Activated CD4-positive, CD25-positive, alpha-beta regulatory T cell treated with anti-CD3 and anti-CD28 coated beads, Interleukin-2, amount 50 U/mL, for 24 hours (primary cell): ENCODE measurements around the gene PLCH1.

Experiments used
- ATAC-seq, 2 donors: fragments of 150-1000 bp; cut with Tn5 transposase; one replicate each; pipeline ENCODE4 v1.10.0; 2021; ENCODE audit warnings: mild to moderate bottlenecking in 1 of 2, moderate library complexity in 1 of 2

PLCH1 gene

DNA sequence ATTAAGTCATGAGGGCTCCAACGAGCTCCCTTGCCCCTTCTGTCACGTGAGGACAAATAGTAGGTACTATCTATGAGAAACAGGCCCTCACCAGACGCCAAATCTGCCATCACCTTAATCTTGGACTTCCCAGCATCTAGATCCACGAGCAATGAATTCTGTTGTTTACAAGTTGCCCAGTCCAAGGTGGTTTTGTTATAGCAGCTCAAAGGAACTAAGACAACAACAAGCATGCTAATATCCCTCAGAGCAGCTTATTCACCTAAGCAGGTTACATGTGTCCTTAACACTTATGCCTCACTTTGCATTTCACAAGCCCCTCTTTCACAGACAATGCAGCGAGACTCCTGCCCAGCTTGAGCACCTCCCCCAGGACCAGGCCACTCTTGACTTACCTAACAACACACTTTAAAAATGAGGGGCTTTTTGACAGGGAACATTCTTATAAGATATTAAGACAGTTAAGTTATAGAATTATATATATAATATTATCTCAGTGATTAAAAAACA lies 219.5 kb downstream of the PLCH1 start:
- ATAC-seq: no peak

DNA sequence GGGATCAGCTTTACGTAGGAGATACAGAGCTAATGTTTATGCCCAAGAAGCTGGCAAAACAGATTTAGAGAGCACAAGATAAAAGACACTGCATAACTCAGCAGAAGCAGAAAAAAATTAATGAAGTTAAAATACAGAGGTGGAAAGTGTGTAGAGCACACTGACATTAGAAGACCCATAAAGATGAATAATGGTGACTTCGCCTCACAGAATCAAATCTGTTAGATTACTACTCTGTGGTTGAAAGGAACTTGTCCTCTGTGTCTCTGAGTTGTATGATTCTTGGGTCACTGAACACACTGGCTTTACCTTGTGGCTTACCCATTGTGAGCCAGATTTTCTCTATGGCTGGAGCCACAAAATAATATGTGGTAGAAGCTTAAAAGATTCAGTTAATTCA lies 224.4 kb downstream of the PLCH1 start:
- no peak for ATAC-seq

DNA sequence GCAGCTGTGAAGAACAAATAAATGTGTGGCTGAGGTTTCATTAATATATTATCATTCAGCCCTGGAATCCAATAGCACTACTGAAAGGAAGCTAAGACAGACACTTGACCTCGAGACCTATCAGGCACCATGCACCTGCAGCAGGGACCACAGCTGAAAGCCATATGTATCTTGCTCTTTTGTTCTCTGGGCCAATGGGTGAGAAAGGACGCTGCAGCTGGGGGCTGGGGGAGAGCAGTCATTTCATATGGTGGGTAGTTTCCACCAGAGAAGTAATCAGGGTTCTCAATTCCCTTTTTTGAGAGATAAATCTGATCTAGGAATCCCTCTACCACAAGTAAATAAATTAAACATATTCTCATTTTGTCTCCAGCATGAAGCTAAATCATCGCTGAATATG lies 225.8 kb downstream of the PLCH1 start:
- ATAC-seq: no peak

DNA sequence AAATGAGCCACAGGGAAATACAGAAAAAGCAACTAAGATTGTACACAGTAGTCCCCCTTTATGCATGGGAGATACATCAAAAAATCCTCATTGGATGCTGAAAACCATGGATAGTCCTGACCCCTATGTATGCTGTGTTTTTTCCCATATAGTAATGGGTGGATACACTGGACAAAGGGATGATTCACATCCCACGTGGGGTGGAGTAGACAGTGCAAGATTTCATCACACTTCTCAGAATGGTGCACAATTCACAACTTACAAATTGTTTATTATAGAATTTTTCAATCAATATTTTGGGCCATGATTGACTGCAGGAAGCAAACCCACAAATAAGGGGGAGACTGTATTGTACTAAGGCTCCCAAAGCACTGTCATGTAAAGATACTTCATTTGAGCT lies 227.0 kb downstream of the PLCH1 start:
- ATAC-seq: no peak

DNA sequence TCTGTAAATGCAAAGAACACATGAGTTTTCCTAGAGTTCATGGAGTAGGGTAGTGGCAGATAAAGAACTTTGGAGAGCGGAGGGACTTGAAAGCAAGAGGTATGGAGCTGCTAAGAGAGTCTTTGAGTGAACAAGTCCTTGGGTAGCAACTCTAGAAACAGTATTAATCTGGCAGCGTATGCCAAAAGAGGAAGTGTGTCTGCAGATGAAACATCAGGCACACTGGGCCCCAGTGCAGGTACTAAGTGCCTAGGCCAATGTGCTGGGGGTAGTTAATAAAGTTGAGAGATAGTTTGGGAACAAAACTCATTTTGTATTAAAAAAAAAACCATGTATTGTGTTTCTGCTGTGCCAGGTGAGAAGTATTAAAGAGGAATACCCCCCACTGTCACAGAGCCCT lies 228.4 kb downstream of the PLCH1 start:
- ATAC-seq: no peak

DNA sequence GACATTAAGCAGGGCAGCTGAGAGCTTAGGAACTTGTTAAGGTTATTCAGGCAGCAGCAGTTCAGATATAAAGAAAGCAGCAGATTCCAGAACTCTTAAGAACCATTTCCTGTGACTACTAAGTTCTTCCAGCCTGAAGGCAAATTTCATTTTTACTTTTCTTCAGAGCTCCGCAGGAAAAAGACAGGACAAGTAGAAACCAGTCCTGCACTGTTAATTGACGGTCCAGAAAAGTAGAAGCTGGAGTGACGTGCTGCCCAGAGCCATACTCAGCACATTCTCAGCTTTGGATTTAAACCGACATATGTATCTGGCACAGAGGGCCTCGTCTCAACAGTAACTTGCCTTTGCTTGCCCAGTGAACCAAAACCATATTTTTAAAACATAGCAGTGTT lies 232.0 kb downstream of the PLCH1 start:
- no peak for ATAC-seq

DNA sequence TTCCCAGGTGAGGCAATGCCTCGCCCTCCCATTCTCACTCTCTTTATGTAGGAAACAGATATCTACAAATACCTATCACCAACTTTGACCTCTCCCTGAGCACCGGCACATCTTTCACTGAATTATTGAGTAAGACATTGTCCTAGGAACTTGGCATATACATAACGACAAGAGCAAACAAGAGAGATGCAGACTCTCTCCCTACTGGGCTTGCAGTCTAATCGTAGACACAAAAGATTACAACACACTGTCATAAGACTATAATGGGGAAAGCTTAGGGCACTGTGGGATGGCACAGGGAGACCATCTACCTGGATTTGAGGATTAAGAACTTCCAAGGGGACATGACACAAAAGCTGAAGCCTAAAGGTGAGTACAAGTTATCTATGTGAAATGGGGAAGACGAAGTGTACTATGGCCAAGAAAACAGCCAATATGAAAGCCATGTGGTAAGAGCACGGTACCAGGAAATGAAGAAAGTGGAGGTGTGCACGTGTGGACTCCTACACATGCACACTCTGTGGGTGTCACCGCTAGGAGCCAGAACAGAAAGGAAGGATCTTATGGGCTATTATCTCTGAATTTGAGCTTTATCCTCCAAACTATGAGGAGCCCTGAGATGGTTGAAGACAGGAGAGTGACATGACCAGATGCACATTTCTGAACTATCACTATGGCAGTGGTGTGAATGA lies 232.6 kb downstream of the PLCH1 start:
- ATAC-seq: no peak

DNA sequence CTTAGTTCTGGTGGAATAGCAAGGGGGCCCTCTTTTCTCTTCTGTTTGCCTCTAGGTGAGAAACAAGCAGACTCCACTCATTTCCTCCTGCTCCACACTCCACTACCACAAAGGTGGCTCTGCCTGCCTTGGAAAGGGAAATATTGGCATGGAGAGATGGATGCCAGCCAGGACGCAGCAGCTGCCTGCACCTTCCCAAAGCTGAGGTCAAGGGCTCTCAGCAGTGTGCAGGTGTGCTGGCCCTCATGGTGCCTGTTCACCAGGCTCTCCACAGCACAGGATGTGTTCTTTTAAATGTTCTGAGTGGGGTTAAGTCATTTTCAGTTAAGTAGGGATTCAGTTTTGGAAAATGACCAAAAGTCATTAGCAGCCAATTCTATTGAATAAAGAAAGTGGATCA lies 240.2 kb downstream of the PLCH1 start:
- no peak for ATAC-seq

DNA sequence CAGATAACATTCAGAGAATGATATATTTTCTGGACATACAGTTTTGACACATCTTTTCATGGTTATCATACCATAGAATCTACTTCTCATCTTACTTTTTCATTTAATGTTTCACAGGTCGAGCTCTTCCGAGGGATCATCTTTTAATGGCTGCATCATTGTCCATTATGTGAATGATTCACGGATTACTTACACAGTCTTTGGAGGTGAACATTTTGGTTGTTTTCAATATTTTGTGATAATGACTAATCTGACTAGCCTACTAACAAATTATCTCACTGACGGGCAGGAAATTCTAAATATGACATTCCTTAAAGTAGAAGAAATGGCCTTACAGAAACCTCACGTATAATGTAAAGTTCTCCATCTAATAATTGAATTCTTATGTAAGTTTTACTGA lies 242.2 kb downstream of the PLCH1 start:
- ATAC-seq: no peak

DNA sequence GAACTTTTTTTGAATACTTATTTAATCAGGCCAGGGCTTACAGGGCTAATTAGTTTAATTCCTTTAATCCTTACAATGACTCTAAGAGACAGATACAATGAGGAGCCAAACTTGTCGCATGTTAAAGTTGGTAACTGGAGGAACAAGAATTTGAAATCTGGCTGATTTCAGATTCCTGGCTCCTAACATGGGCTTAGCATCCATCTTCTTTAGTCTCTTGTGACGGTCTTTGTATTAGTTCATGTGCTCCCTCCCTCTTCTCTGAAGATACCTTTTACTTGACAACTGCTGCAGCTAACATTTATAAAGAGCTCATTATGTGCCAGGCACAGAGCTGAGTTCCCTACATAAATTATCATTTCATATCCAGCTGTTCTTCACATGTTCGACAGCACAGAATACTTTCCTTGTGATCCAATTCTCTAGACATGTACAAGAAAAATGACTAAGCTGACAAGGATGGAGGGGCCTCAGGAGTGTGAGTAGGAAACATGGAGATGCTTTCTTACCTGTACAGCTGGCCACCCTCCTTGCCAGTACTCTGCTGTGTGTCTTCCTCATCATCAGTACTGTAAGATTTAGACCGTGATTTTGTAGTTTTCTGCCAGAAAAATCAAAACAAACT lies 244.6 kb downstream of the PLCH1 start:
- no peak for ATAC-seq

DNA sequence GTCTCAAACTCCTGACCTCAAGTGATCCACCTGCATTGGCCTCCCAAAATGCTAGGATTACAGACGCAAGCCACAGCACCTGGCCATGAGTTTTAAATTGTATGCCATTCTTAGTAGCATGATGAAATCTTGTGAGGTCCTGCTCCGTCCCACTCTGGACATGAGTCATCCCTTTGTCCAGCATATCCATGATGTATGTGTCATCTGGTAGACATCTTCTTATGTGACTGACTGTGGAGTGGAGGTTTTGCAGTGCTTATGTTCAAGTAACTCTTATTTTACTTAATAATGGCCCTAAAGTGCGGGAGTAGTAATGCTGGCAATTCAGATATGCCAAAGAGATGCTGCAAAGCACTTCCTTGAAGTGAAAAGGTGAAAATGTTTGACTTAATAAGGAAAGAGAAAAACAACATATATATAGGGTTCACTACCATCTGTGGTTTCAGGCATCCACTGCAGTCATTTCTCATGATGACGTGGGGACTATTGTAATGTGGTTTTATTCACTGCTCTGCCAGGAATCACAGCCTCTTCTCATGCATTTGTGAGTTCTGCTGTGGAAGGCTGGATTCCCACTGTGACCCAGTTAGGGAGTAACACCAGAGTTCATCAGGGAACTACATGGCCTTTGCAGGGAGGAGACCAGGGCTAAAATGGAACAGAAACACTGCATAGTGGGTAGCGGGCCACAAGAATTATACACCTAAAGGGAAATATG lies 246.8 kb downstream of the PLCH1 start:
- no peak for ATAC-seq

DNA sequence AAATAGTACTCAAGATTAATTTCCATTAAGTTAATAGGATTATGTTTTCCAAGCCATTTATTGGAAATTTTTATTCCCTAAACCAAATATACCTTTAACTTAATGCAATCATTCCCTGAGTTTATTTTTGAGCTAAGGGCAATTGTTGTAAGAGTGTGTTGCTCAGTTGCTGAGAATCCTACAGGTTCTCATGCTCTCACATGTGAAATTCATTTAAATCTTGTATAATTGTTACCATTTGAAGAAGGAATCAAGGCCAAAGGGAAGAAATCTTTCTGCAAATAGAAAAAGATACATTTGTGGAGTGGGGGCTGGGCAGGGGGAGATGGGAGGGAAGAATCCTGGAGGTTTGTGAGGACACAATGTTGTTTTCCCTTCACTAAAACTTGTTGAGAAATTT lies 248.7 kb downstream of the PLCH1 start:
- no peak for ATAC-seq

DNA sequence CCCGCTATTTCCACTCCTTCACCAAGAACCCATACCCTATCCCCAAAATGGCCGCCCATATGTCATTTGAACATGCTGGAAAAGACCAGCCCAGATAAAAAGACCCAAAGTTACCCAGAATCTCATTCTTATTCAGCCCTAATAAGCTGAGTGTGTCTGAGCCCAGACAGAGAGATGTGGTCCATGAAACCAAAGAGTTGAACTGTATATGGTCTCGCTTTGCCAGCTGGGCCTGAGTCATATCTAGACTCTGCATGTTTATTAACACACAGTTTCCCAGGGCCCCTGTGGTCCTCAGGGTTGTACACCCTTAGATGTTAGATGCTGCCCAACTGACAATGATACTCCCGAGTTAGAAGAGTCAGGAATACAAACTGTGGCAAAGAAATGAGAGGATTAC lies 249.5 kb downstream of the PLCH1 start:
- ATAC-seq: peak in 1 of 2 donors; percentile 43

DNA sequence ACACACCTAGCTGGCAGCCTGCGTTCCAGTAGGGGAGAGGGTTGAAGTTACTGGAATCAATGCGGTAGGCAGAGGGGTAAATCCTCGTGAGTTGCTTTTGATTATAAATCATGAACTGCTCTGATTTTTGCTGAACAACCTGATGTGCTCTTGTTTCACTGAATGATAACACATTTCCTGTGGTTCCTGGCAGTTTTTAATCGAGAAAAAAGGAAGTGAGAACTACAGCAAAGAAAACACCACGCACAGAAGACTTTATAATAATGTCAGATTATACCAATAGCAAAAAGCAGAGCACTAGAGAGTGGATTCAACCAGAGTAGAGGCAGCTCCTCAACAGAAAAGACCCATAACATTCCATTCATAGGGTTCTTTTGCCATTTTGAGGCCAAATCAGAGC lies 250.5 kb downstream of the PLCH1 start:
- ATAC-seq: no peak

DNA sequence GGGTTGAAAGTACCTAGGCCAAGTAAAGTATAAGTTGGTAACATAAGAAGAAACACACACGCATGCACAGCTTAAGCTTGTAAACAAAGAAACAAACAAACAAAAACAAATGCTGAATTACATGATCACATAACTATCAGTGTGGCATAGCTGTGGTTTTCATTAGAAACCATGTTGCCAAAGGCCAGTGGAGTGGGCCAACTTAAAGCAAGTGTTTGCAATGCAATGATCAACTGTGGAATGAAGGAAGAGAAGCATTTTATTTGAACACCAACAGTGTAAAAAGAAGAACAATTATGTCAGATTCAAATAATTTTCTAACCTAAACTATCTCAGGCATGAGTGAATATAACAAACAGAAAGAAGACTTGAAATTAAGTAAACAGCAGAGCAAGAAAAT lies 252.0 kb downstream of the PLCH1 start:
- no peak for ATAC-seq

DNA sequence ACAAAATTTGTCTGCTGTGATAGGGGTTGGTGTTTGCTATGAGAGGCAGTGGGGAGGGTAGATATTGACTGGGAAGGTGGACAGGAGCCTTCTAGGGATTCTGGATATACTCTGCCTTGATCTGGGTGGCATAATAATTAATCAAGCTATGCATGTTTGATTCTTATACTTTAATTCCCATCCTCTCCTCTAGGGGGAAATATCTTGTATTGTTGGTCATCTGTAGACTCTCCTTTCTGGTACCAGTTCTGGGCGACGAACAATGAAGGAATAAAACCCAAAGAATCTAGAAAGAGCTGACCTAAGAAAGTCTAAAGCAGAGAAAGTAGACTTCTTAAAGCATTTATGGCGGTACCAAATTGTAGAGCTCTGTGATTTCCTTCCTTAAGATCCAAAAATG lies 253.2 kb downstream of the PLCH1 start:
- no peak for ATAC-seq

DNA sequence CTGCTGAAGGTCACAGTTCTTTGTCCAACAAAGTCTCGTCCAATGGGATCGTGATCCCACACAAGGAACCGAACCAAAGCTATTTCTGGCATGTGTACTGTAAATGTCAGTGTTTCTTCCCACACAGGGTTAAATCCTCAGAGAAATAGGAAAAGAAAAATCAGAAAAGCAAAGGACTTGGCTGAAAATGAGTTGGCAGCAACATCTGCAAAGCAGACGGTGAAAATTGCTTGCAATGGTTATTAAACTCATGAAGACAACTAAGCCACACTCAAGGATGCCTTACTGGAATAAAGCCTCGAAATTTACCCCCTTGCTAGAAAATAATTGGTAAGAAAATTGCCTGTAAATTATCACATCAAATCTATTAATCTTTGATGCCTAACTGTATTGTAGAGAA lies 256.2 kb downstream of the PLCH1 start:
- no peak for ATAC-seq

DNA sequence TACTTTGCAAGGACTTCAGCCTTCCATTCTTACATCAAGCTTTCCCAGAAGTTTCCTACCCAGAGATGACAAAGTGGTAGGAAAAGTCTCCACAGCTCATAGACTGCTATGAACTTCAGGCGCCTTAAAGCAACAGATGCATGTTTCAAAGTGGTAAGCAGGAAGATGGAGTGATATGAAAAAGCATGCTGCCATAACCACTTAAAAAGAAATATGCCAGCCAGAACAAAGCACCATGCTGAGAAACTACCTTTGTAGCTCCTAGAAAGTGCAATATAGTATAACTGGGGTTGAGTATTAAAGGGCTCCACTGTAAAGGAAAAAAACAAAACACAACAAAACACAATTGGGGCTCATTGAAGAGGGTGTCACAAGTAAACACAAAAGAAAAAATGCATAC lies 259.0 kb downstream of the PLCH1 start:
- ATAC-seq: no peak

DNA sequence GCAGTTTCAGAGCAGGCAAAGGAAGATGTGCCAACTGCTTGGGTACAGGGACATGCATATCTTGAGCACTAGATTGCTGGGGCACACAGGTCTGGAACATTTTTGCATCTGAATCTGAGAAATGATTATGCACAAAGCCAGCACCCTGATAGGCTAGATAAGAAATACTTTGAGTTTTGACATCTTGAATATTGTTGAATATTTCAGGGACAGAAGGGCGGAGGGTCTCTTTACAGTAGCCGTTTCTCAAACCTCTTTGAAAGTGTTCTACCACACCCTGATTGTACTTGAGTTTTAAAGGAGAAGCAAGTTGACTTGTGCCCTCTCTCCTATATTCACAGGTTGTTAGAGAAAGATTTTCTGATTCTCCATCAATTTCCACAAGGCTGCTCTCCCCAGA lies 263.3 kb downstream of the PLCH1 start:
- ATAC-seq: no peak

DNA sequence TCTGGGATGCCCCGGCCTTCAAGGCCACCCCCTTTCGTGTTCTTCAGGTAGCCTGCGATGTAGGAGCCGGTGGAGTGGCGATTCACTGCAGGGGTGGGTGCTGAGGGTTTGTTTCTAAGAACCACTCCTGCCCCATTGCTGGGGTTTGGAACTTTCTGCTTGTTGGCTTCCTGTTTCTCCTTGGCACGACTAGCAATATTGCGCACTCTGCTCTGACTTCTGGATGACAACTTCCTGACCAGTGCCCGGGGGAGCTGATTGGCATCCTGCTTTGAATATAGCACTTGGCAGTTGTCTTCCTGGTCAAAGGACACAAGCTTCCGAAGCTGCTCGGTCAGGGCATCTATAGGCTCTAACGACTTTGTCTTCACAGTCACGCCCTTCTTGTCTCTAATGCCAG lies 263.8 kb downstream of the PLCH1 start:
- no peak for ATAC-seq

DNA sequence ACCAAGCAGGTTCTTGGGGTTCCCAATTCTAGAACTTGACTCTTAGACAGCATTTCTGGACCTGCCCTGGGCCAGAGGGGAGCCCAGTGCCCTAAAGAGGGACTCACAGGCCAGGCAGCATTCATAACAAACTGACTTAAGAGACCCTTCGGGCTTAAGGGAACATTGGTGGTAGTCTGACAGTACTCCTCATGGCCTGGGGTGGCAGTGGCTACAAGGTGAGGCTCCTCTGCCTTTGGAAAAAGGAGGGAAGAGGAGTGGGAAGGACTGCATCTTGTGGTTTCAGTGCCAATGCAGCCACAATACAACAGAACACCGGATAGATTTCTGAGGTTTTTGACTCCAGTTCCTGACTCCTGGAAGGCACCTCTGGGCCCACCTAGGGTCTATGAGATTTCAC lies 279.2 kb downstream of the PLCH1 start:
- no peak for ATAC-seq

DNA sequence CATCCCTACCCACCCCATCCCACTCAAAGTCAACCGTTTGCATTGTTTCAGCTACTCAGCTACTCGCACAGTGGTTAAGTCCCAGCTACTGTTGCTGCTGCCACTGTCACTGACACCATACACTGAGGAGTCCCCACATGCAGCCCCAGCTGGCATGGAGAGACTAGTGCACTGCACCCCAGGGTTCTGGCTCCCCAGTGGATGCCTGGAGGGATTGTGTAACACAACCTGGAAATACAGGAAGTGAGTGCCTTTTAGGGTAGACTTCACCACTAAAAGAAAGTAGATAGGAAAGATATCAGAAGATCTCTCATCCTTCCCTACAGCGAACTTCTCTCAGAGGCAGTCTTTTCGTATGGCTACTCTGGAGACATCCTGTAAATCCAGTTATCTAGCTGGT lies 282.2 kb downstream of the PLCH1 start:
- ATAC-seq: no peak

DNA sequence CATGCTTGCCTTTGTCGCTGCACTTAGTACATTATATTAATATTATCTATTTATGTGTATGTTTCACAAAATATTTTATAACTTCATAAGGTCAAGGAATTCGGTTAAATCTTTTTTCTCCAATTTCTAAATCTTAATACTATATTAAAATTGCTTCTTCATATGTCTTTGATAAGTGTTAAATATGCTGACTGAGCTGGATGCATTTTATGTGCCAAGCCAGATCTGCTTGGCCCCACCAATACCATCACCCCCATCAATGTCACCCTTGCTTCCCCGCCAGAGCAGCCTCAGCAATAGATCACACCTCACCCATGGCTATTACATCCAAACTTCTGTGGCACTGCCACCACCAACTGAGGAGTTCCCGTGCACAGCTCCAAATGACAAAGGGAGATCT lies 287.3 kb downstream of the PLCH1 start:
- ATAC-seq: no peak

DNA sequence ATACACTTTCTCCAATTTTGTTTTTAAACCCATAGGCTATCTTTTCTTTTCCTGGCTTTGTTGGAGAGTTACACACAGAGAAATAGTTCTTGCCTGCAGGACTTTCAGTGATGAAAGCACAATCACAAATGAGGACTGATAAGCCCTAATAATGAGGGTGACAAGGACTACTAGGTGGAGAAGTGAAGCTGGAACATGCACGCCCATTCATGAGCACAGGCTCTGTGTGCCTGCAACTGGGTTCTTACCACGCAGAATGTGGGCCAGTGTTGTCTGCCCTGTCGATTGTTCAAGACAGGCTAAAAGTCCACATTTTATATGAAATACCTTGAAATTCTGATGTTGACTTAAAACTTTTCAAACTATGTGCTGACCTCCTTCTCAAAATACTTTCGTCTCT lies 289.1 kb downstream of the PLCH1 start:
- no peak for ATAC-seq
